Fibroblast of skin of right biceps (primary cell): ENCODE measurements around the gene HMGN5.

Source experiments
- DNase-seq: peaks from one replicate; pipeline ENCODE4 v3.0.0-alpha.2; 2013

The HMGN5 gene

GRCh38 chrX:81201671-81202455 is at the start of gene HMGN5, which contains the start of gene SH3BGRL:
HMGN5 (minus strand) TSS chrX:81201913; CDS start chrX:81121549, 80,364 bp downstream.
SH3BGRL (plus strand) TSS chrX:81202102; CDS start chrX:81202201, 99 bp downstream.
- peak; percentile 89 for DNase-seq

DNA sequence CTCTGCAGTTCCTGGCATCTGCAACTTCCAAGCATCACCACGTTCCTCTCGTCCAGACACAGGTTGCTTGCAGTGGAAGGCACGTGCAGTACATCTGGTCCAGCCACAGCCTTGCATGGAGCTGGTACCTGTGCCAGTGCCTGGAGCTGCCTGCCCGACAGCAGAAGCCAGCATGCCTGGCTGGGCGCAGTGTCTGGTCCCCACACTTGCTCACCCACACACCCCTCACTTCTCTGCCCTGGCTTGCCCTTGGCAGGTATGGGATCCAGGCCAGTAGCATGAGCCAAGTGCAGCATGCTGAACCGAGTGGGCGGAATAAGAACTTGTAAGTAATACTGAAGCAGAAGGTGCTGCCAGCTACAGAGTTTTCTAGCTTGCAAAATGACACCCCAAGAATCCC is 40.0 kb upstream of the HMGN5 start:
- no peak for DNase-seq

- no peak for DNase-seq
Observed at GRCh38 chrX:81240701-81241331, 39.1 kb upstream of the HMGN5 start.

DNA sequence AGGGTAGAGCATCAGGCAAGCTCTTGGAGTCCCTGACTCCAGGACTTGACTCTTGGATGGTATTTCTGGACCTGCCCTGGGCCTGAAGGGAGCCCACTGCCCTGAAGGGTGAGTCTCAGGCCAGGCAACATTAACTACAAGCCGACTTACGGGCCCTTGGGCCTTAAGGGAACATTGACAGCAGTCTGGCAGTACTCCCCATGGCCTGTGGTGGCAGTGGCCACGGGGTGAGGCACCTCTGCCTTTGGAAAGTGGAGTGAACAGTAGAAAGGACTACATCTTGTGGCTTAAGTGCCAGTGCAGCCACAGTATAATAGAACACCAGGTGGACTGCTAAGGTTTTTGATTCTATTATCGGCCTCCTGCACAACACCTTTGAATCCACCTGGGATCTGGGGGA is 36.5 kb upstream of the HMGN5 start:
- no peak for DNase-seq

DNA sequence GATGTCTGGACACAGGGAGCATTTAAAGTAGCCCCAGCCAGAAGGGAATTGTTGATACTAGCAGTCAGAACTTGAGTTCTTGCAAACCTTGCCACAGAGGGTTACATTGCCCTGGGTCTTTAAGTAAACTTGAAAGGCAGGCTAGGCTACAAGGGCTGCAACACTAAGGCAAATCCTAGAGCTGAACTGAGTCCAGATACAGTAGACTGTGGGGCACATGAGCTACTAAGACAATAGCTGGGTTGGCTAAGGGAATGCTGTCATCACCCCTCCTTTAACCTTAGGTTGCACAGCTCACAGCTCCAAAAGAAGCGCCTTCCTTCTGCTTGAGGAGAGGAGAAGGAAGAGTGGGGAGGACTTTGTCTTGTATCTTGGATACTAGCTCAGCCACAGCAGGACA is 35.8 kb upstream of the HMGN5 start:
- no peak for DNase-seq

DNA sequence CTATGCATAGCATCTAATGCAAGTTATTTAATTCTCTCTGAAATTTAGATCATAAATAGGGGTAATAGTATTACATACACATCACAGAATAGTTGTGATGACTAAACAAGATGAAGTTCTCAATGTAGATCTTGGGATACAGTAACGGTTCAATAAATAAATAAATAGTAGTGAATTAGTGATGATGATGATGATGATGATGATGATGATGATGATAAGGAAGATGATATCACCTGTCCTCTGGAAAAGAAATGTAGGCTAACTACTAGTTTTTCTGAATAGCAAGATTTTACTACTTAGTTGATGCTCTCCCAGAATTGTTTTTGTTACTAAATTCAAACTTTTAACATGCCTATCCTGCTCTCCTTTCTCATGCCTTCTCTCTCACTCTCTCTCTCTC is 30.5 kb upstream of the HMGN5 start:
- no peak for DNase-seq

- DNase-seq: no peak
Observed at GRCh38 chrX:81231476-81231875, 29.8 kb upstream of the HMGN5 start.

DNA sequence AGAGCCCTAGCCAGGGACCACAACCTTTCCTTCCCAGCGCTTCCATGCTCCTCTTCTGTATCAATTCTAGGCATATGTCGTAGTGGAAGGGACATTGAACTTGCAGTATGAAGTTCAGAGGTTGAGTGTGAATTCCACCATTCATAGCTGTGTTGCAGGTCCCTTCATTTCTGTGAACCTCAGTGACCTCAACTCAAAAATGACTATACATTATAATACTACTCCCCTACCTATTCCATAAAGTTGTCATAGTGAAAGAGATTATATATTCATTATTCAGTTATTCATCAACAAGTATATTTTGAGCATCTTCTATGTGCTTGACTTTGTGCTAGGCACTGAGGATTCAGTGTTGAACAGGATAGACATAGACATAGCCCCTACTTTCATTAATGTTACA is 28.2 kb upstream of the HMGN5 start:
- DNase-seq: no peak

DNA sequence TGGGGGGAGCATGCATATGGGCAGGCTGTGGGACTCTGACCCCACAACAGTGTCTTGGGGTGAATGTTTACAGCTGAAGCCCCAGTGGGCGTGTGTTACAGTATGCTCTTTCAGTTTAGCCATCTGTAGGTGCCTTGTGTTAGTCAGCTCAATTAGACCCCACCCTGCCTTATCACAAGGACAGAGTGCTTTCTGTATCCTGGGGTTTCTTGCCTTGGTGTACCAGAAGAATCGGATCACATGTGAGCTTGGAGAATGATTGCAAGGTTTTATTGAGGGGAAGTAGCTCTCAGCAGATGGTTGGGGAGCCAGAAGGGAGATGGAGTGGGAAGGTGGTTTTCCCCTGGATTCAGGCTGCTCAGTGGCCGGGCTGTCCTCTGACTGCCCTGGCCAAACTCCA is 27.5 kb upstream of the HMGN5 start:
- no peak for DNase-seq

DNA sequence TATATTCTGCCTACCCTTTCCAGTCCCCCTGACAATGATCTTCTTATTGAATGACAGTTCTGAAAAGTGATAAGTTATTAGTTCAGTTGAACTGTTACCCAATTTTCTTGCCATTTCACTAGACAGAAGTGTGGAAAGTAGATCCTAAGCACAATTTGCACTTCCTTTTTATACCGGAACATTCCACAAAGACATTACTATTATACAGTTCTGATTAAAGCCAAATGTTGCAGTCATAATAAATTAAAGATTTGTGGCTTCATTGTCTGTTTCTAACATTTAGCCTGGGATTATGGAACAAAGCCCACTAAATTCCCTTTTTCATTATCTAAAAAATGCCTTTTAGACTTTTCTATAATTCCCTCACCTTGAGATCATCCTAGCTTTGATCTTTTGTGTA is 14.0 kb upstream of the HMGN5 start:
- DNase-seq: no peak

DNA sequence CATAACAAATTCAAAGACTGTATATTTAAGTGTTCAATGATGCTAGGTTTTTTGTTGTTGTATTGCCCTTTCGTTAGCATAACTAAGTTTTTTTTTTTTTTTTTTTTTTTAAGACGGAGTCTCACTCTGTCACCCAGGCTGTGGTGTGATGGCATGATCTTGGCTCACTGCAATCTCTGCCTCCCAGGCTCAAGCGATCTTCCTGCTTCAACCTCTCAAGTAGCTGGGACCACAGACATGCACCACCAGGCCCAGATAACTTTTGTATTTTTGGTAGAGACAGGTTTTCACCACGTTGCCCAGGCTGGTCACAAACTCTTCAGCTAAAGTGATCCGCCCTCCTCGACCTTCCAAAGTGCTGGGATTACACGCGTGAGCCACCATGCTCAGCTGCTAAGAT is 7.2 kb upstream of the HMGN5 start:
- no peak for DNase-seq

DNA sequence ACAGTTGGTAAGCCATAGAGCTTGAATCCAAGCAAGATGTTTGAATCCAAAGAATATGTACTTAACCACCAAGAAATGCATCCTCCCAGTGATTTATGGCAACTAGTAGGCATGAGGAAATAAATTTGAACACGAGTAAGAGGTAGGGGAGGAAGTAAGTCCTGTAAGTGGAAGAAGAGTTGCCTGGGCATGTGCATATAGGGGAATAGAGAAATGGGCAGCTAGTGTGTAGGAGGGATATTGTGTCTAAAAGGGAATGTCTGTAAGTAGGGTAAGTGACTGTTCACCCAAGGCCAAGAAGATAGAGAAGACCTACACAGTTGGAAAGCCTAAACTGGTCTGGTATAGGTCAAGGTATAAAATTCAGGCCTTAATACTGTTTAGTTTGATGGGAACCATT is 4.8 kb upstream of the HMGN5 start:
- DNase-seq: no peak

- no peak for DNase-seq
Observed at GRCh38 chrX:81205551-81205950, 3.8 kb upstream of the HMGN5 start.

DNA sequence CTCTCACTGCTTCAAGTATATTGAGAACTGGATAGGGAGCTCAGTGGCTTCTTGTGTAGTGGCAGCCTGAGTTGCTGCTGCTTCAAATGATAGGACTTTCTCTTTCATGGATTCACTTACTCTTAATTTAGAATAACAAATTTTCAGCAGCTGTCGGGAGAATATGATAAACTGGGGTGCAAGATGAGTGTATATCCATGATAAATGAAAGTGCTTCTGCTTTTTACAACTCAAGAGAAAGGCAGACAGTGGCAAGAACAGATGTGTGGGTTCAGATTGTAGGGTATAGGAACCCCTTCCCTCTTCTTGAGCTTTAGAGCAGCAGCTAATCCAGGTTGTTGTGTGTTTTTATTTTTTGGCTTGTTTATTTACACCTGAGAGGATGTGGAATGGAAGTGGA is 1.2 kb upstream of the HMGN5 start:
- DNase-seq: no peak

GRCh38 chrX:81202456-81202819 is 725 bp upstream of the HMGN5 start:
- DNase-seq: peak; percentile 4

DNA sequence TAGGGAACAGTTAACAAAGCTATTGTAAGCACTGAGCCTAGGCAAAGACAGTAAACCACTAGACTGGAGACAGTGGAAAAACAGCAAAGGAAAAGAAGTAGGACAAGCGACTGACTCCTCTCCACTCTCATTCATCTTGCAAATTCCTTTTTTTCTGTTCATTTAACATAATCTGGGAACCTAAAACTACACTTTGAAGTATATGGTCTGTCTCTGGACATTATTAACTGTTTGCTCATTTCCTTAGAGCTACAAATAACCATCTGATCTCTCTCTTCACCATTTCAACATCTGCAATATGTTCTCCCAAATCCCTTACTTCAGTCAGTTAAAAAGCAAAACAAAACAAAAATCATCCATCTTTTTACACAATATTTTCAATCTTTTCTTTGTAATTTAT is 642 bp downstream of the HMGN5 start:
- peak; percentile 3 for DNase-seq

GRCh38 chrX:81195712-81196111 is 6.0 kb downstream of the HMGN5 start:
- peak; percentile 42 for DNase-seq

GRCh38 chrX:81195259-81195658 is 6.5 kb downstream of the HMGN5 start:
- no peak for DNase-seq

- DNase-seq: peak; percentile 10
Observed at GRCh38 chrX:81174286-81174685, 27.4 kb downstream of the HMGN5 start.

DNA sequence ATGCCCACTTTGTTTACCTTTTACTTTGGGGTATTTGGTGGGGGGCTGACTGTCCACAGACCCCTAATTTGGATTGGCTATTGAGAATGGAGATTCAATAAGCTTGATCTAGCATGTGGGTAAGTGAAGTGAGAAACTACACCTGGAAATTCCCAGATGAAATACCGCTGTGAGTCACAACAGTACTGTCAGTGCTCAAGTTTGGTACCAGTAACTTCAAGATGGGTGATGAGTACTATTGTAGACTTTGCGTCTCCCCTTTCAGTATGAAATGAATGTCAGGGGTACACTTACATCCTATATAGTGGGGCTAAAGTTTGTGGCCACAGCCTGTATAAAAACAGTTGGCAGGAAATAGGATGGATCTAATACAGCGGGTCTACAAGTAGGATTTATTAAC is 33.3 kb downstream of the HMGN5 start:
- DNase-seq: no peak

DNA sequence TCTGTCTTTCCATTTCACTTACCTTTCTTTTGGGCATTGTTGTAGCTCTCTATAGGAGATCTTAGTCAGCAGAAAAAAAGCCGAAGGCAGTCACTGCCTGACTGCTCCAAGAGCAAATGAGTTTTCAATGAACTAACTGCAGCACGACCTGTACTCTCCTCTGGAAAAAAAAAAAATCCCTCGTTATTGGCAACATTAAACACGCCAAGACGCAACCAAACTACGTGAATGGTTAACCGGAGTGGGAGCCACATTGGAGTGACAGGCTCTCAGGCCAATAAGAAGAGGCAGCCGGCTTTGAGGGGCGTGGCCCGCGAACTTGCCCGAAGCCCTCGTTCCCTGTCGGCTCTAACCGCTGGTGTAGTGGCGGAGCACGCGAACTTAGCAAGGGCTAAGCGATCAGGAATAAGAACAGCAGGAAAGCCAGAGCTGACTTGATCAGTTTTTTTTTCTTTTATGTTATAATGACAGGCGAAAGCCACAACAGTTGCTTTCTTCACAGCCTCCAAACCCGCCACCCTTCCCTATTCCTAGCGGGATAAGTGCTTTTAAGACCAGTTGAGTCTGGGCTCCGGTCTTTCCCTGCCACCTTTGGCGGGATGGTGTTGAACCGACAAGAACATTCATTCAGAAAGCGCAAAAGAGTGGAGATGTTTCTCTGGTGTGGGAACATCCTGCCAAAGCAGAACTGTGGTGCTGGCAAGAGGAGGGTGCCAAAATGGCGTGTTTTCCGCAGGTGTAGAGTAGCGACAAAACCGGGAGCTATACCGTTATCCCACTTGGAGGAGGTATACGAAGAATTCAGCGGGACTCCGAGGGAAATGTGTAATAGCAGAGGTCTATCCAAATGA is 80.0 kb downstream of the HMGN5 start:
- peak; percentile 93 for DNase-seq

DNA sequence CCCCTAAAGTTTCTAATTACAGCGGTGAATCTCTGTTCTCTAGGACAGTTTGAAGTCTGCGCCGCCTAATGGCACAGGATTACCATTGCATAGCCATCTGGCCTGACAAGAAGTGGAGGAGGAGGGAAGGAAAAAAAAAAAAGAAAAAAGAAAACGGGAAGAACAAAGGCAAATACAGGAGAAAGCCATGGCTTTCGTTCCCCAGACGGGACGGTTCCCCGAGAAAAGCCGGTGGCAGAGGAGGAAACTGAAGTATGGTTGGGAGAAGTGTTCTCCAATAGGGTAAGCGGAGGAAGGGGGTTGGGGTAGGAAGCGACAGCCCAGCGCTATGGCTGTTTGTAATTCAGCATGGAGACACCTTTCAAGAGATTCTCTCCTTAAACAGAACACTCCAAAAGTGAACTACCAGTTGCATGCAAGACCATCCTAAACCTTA is 80.8 kb downstream of the HMGN5 start:
- peak; percentile 52 for DNase-seq

DNA sequence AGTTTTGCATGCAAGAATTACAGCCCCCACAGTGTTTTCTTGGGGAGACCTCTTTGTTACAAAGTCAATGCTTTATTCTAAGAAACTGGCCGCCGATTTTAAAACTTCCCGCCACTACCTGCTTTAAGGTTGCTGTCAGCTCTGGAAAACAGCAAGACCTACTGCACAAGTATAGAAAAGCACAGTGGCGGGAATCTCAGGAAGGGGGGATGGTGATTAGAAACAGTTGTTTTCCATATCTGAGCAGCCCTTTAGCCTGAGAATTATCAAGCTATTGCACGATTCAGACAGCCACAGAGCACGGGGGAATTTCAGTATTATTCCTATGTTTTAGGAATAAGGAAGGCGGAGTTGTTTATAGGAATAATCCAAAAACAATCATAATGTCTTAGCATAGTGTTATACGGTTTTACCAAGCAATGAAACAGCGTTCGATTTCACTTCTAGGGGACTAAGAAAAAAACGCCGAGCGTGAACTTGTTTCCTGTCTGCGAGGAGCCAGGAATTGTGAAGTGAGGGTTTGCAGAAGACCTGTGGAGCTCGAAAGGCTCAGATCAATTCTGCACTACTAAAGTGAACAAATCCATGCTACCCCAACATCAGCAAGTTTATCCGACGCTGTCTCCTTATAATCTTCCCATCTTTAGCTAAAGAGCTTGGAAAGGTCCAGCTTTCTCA is 81.3 kb downstream of the HMGN5 start:
- no peak for DNase-seq
